GM23338 (cell line): ENCODE results near the gene AUH.

Source experiments
- CTCF ChIP-seq, 2 experiments: fragments of 200-600 bp in 1 of 2; sonication (generic) in 1 of 2; conservative IDR thresholded peaks; 2 replicates each; pipeline versions ENCODE4 v1.5.1 to v1.6.1; 2016 to 2017; ENCODE audit warnings: antibody characterized with exemption in 2 of 2, low read depth in 2 of 2, mild to moderate bottlenecking in 2 of 2, moderate library complexity in 1 of 2
- EZH2 ChIP-seq: fragments of 200-600 bp; sonication (generic); IDR thresholded peaks from one replicate; pipeline ENCODE4 v1.8.0; 2017; ENCODE audit warnings: antibody characterized with exemption, mild to moderate bottlenecking, low read depth; ENCODE audit not compliant: unreplicated experiment
- JUNB ChIP-seq: IDR thresholded peaks from one replicate; pipeline ENCODE4 v1.6.1; 2016; ENCODE audit warnings: antibody characterized with exemption; ENCODE audit not compliant: unreplicated experiment
- TF ChIP-seq, protein P1 (sequence below): IDR thresholded peaks from 2 replicates; pipeline ENCODE4 v1.6.1; 2016; ENCODE audit warnings: antibody characterized with exemption
- TF ChIP-seq, protein P2 (sequence below): IDR thresholded peaks from one replicate; pipeline ENCODE4 v1.6.1; 2018; ENCODE audit warnings: antibody characterized with exemption; ENCODE audit not compliant: unreplicated experiment

- TF ChIP-seq CTCF (conservative IDR thresholded peaks at IDR 0.05; ENCODE audit: low read depth in 2 of 2) (no peak), JUNB (no peak), EZH2 (no peak)
- TF ChIP-seq, protein P1, sequence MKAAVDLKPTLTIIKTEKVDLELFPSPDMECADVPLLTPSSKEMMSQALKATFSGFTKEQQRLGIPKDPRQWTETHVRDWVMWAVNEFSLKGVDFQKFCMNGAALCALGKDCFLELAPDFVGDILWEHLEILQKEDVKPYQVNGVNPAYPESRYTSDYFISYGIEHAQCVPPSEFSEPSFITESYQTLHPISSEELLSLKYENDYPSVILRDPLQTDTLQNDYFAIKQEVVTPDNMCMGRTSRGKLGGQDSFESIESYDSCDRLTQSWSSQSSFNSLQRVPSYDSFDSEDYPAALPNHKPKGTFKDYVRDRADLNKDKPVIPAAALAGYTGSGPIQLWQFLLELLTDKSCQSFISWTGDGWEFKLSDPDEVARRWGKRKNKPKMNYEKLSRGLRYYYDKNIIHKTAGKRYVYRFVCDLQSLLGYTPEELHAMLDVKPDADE, result no peak
- TF ChIP-seq, protein P2, sequence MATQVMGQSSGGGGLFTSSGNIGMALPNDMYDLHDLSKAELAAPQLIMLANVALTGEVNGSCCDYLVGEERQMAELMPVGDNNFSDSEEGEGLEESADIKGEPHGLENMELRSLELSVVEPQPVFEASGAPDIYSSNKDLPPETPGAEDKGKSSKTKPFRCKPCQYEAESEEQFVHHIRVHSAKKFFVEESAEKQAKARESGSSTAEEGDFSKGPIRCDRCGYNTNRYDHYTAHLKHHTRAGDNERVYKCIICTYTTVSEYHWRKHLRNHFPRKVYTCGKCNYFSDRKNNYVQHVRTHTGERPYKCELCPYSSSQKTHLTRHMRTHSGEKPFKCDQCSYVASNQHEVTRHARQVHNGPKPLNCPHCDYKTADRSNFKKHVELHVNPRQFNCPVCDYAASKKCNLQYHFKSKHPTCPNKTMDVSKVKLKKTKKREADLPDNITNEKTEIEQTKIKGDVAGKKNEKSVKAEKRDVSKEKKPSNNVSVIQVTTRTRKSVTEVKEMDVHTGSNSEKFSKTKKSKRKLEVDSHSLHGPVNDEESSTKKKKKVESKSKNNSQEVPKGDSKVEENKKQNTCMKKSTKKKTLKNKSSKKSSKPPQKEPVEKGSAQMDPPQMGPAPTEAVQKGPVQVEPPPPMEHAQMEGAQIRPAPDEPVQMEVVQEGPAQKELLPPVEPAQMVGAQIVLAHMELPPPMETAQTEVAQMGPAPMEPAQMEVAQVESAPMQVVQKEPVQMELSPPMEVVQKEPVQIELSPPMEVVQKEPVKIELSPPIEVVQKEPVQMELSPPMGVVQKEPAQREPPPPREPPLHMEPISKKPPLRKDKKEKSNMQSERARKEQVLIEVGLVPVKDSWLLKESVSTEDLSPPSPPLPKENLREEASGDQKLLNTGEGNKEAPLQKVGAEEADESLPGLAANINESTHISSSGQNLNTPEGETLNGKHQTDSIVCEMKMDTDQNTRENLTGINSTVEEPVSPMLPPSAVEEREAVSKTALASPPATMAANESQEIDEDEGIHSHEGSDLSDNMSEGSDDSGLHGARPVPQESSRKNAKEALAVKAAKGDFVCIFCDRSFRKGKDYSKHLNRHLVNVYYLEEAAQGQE, result no peak
These were observed 144.3 kb downstream of the AUH start for GRCh38 chr9:91217388-91217787.
